ENCODE results near the gene ADORA2B. TPM values are rescaled to one million over a fixed set of nuclear protein-coding genes. Genes with fewer than 3 reads are reported as not detected.

ADORA2B gene
- total RNA-seq, 2 donors from 2014 or later = 0.19 to 3.4 TPM

DNA sequence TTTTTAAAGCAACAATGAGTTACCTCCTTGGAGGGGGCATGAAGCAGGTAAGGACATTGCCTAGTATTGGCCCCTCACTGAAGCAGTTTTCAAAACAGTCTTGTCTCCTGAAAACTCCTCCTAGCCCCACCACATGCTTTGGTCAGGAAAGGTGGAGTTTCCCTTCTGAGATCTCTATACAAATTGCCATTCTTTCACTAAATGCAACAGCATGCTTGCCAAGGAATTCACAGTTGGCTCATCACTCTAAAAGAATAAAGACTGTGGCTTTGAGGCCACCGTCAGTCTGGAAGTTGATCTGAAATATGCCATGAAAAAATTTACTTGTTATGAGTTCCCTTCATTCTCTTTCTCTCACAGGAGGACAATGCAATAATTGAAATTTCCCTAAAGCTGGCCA, 58.9 kb downstream of the ADORA2B start:
- ATAC-seq (replicated peaks) = no peak
- peaks cover 26% of the 10 kb centered on the region for H3K4me1 Mint-ChIP-seq
- peaks cover 86% of the 10 kb centered on the region for H3K36me3 Mint-ChIP-seq (ENCODE audit: low read depth)
- H3K27ac Mint-ChIP-seq = no peak overlapping the region
- H3K27me3 Mint-ChIP-seq = no peaks in the 10 kb centered on the region
- no peak overlapping the region for H3K4me3 Mint-ChIP-seq
- H3K9me3 Mint-ChIP-seq = no peaks in the 10 kb centered on the region

DNA sequence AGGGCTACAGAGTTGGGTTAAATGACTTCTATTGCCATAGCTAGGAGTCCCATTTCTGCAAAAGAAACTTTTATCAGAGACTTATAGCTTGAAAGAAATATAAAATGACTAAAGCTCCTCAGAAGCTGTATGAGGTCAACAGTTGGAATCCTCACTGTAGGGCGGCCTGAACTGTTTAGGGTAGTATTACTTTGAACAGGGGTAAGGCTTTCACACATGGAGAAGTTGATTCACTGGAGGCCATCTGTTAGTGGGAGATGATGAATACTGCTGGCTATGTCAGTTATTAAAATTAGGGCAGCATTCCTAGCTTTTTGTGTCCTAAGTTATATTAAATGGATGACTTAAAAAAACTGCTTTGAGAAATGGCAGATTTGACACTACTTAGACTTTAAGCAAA, 60.7 kb downstream of the ADORA2B start:
- ATAC-seq (replicated peaks) = no peak
- Mint-ChIP-seq H3K27ac (no peak overlapping the region), H3K27me3 (no peaks in the 10 kb centered on the region), H3K36me3 (ENCODE audit: low read depth) (peaks cover 98% of the 10 kb centered on the region), H3K4me1 (peaks cover 23% of the 10 kb centered on the region), H3K4me3 (no peak overlapping the region), H3K9me3 (no peaks in the 10 kb centered on the region)

DNA sequence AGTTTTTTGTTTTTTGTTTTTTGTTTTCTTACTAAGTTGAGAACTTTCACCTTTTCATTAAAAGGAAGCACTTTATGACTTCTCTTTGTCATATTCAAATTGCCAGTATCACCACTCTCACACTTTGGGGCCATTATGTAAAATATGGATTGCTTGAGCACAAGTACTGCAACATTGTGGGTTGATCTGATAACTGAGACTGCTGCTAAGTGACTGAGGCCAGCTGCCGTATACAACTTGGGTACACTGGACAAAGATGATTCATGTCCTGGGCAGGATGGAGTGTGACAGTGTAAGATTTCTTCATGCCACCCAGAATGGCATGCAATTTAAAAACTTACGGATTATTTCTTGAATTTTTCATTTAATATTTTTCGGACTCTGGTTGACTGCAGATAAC, 62.5 kb downstream of the ADORA2B start:
- no peak overlapping the region for H3K27ac Mint-ChIP-seq
- H3K27me3 Mint-ChIP-seq = no peaks in the 10 kb centered on the region
- peaks cover 98% of the 10 kb centered on the region for H3K36me3 Mint-ChIP-seq (ENCODE audit: low read depth)
- H3K4me3 Mint-ChIP-seq = no peak overlapping the region
- H3K4me1 Mint-ChIP-seq = peaks cover 7% of the 10 kb centered on the region
- ATAC-seq (replicated peaks) = peak; percentile 91
- no peaks in the 10 kb centered on the region for H3K9me3 Mint-ChIP-seq

DNA sequence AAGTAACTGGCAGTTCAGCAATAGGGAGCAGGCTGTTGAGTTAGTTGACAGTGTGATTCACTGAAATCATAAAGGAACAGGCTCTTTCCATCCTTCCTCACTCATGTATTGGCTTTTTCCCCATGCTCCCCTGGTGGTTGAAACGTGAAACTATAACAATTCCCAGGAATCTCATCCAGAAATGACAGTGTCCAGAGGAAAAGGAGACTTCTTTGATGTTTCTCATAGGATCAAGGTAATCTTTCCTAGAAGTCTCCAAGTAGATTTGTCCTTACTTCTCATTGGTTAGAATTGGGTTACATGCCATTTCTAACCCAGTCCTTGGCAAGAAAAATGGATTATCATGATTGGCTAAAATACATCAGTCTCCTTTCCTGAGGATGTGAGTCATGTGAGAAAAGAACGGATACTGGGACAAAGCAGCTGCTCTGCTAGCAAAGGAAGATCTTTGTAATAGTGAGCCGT, 69.0 kb downstream of the ADORA2B start:
- no peaks in the 10 kb centered on the region for H3K9me3 Mint-ChIP-seq
- no peaks in the 10 kb centered on the region for H3K4me1 Mint-ChIP-seq
- no peak overlapping the region for H3K27ac Mint-ChIP-seq
- H3K27me3 Mint-ChIP-seq = no peaks in the 10 kb centered on the region
- no peak overlapping the region for H3K4me3 Mint-ChIP-seq
- no peak for ATAC-seq (replicated peaks)
- H3K36me3 Mint-ChIP-seq (ENCODE audit: low read depth) = peaks cover 97% of the 10 kb centered on the region

DNA sequence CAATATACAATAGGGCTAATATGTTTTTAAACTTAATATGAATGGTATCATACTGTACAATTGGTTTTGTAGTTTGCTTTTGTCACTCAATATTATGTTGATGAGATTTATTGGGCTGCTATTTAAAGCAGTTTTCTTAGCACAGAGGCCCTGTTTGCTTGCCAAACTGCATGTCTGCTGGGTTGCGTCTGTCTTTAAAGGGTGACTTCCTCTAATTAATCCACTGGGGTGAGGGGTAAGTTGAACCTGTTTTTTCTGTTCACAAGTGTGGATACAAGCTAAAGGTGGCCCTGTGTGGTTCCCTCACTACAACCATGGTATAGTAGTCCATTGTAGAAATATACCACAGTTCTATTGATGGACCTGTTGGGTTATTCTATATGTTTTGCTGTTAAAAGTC, 74.4 kb downstream of the ADORA2B start:
- Mint-ChIP-seq H3K4me1 (peaks cover 4% of the 10 kb centered on the region), H3K27ac (no peak overlapping the region), H3K9me3 (no peaks in the 10 kb centered on the region), H3K4me3 (no peak overlapping the region), H3K27me3 (no peaks in the 10 kb centered on the region), H3K36me3 (ENCODE audit: low read depth) (peaks cover 98% of the 10 kb centered on the region)
- ATAC-seq (replicated peaks) = no peak

GRCh38 chr17:16023881-16024280, 79.0 kb downstream of the ADORA2B start:
- no peaks in the 10 kb centered on the region for H3K27me3 Mint-ChIP-seq

GRCh38 chr17:16025202-16025601, 80.3 kb downstream of the ADORA2B start:
- Mint-ChIP-seq H3K9me3 (no peaks in the 10 kb centered on the region), H3K36me3 (ENCODE audit: low read depth) (peaks cover 98% of the 10 kb centered on the region), H3K4me3 (no peak overlapping the region), H3K4me1 (peaks cover 26% of the 10 kb centered on the region), H3K27ac (peak overlapping the region; percentile 48), H3K27me3 (no peaks in the 10 kb centered on the region)
- ATAC-seq (replicated peaks) = no peak

More at GRCh38 chr17:16023881-16024280, 79.0 kb downstream of the ADORA2B start:
- no peak overlapping the region for H3K27ac Mint-ChIP-seq
- no peak overlapping the region for H3K4me3 Mint-ChIP-seq
- no peak for ATAC-seq (replicated peaks)
- peaks cover 98% of the 10 kb centered on the region for H3K36me3 Mint-ChIP-seq (ENCODE audit: low read depth)
- no peaks in the 10 kb centered on the region for H3K9me3 Mint-ChIP-seq
- H3K4me1 Mint-ChIP-seq = peaks cover 26% of the 10 kb centered on the region

Other genes with a start within 250 kb of the ADORA2B start
- gene ZNF286A, start 245.4 kb upstream of the ADORA2B start, total RNA-seq = 10 to 100 TPM; 22.3 to 35.8 TPM
- gene TBC1D26, start 212.8 kb upstream of the ADORA2B start, total RNA-seq = 1 to 10 TPM in 1 of 2 donors, not detected in 1; 1.5 TPM
- gene ZSWIM7, start 54.6 kb downstream of the ADORA2B start, total RNA-seq = 10 to 100 TPM; 10.9 to 14.8 TPM
- gene TTC19, start 54.7 kb downstream of the ADORA2B start, total RNA-seq = 10 to 100 TPM; 22.2 to 28.8 TPM